HL-60 (cell line): ENCODE data around the gene STIMATE.

ENCODE experiments used
- POLR2AphosphoS5 ChIP-seq: IDR thresholded peaks from 2 replicates; pipeline ENCODE4 v1.6.1; 2012; ENCODE audit warnings: low read depth
- TF ChIP-seq, protein P1 (sequence below): IDR thresholded peaks from one replicate; pipeline ENCODE4 v1.5.1; 2011; ENCODE audit warnings: low read length, control low read depth, inconsistent platforms; ENCODE audit not compliant: insufficient read depth

GRCh38 chr3:52811452-52812011 lies 85.8 kb downstream of the STIMATE start:
- TF ChIP-seq, protein P1, sequence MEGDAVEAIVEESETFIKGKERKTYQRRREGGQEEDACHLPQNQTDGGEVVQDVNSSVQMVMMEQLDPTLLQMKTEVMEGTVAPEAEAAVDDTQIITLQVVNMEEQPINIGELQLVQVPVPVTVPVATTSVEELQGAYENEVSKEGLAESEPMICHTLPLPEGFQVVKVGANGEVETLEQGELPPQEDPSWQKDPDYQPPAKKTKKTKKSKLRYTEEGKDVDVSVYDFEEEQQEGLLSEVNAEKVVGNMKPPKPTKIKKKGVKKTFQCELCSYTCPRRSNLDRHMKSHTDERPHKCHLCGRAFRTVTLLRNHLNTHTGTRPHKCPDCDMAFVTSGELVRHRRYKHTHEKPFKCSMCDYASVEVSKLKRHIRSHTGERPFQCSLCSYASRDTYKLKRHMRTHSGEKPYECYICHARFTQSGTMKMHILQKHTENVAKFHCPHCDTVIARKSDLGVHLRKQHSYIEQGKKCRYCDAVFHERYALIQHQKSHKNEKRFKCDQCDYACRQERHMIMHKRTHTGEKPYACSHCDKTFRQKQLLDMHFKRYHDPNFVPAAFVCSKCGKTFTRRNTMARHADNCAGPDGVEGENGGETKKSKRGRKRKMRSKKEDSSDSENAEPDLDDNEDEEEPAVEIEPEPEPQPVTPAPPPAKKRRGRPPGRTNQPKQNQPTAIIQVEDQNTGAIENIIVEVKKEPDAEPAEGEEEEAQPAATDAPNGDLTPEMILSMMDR: no peak
- TF ChIP-seq POLR2AphosphoS5: no peak
